Measurements from ENCODE around the gene SLC35A4.

The SLC35A4 gene

GRCh38 chr5:140564196-140565023, at the start of gene SLC35A4, which contains the start of gene APBB3:
Gene SLC35A4 (plus strand): TSS chr5:140564828. CDS start chr5:140567170, 2,342 bp downstream.
Gene APBB3 (minus strand): TSS chr5:140564598. CDS start chr5:140564245, 353 bp downstream.
- peak; percentile 84 to 92 for DNase-seq (ENCODE audit: low read depth in 1 of 2, low spot score in 1 of 2)

GRCh38 chr5:140524003-140524402, 40.6 kb upstream of the SLC35A4 start:
- DNase-seq (ENCODE audit: low read depth in 1 of 2, low spot score in 1 of 2) = no peak

GRCh38 chr5:140540227-140540626, 24.4 kb upstream of the SLC35A4 start:
- no peak for DNase-seq (ENCODE audit: low read depth in 1 of 2, low spot score in 1 of 2)

- no peak for DNase-seq (ENCODE audit: low read depth in 1 of 2, low spot score in 1 of 2)
These were observed 21.7 kb upstream of the SLC35A4 start for GRCh38 chr5:140542972-140543371.

- DNase-seq (ENCODE audit: low read depth in 1 of 2, low spot score in 1 of 2) = no peak
These were observed 19.6 kb upstream of the SLC35A4 start for GRCh38 chr5:140544986-140545385.

- DNase-seq (ENCODE audit: low read depth in 1 of 2, low spot score in 1 of 2) = no peak
These were observed 19.0 kb upstream of the SLC35A4 start for GRCh38 chr5:140545606-140546005.

- no peak for DNase-seq (ENCODE audit: low read depth in 1 of 2, low spot score in 1 of 2)
These were observed 17.6 kb upstream of the SLC35A4 start for GRCh38 chr5:140546851-140547507.

GRCh38 chr5:140547508-140548299, 16.9 kb upstream of the SLC35A4 start, which contains the start of gene EIF4EBP3:
Gene EIF4EBP3 (plus strand): TSS chr5:140547662. CDS start chr5:140547738, 76 bp downstream.
- DNase-seq (ENCODE audit: low read depth in 1 of 2, low spot score in 1 of 2) = peak; percentile 72 to 76

GRCh38 chr5:140548300-140548688, 16.3 kb upstream of the SLC35A4 start:
- DNase-seq (ENCODE audit: low read depth in 1 of 2, low spot score in 1 of 2) = no peak

GRCh38 chr5:140548791-140549190, 15.8 kb upstream of the SLC35A4 start:
- no peak for DNase-seq (ENCODE audit: low read depth in 1 of 2, low spot score in 1 of 2)

- no peak for DNase-seq (ENCODE audit: low read depth in 1 of 2, low spot score in 1 of 2)
These were observed 15.1 kb upstream of the SLC35A4 start for GRCh38 chr5:140549237-140550144.

- DNase-seq (ENCODE audit: low read depth in 1 of 2, low spot score in 1 of 2) = no peak
These were observed 14.2 kb upstream of the SLC35A4 start for GRCh38 chr5:140550147-140551079.

- no peak for DNase-seq (ENCODE audit: low read depth in 1 of 2, low spot score in 1 of 2)
These were observed 12.8 kb upstream of the SLC35A4 start for GRCh38 chr5:140551872-140552271.

GRCh38 chr5:140553657-140554056, 11.0 kb upstream of the SLC35A4 start:
- no peak for DNase-seq (ENCODE audit: low read depth in 1 of 2, low spot score in 1 of 2)

- DNase-seq (ENCODE audit: low read depth in 1 of 2, low spot score in 1 of 2) = no peak
These were observed 10.2 kb upstream of the SLC35A4 start for GRCh38 chr5:140554454-140554853.

- DNase-seq (ENCODE audit: low read depth in 1 of 2, low spot score in 1 of 2) = no peak
These were observed 8.8 kb upstream of the SLC35A4 start for GRCh38 chr5:140555747-140556312.

GRCh38 chr5:140556438-140556837, 8.2 kb upstream of the SLC35A4 start:
- DNase-seq (ENCODE audit: low read depth in 1 of 2, low spot score in 1 of 2) = no peak

GRCh38 chr5:140557136-140557805, 7.4 kb upstream of the SLC35A4 start, which contains the start of gene SRA1:
Gene SRA1 (minus strand): TSS chr5:140557473. CDS start chr5:140557452, 21 bp downstream.
- peak; percentile 58 to 77 for DNase-seq (ENCODE audit: low read depth in 1 of 2, low spot score in 1 of 2)

All from stimulated activated CD4-positive, alpha-beta T cell treated with anti-CD3 and anti-CD28 coated beads, Interleukin-15, amount 100 ng/mL, for 1 hour (primary cell).